GM19099 (cell line): ENCODE measurements around the gene FSTL4.

Experiments used
- POLR2A ChIP-seq: IDR thresholded peaks from 3 replicates; pipeline ENCODE4 v1.6.1; 2011; ENCODE audit warnings: low read depth; ENCODE audit not compliant: insufficient read length; ENCODE audit errors: extremely low read depth

FSTL4 gene

DNA sequence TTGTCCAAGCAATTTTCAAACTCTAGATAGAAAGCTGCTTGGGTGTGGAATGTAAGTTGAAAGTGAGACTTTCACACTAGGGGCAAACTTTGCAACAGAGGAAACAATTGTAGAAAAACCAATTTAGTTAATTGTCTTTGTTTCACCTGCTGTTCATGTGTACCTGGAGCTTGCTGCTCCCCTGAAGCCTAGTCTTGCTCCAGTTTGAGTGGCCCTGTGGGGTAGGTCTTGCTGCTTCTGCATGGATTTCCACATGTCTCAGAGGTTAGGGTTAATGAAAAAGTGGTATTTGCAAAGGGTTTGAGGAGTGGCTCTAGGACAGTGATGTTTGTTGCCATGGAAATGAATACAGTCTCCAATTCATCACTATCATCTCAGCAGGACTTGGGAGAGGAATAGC is 182.2 kb downstream of the FSTL4 start:
- no peak for TF ChIP-seq POLR2A

DNA sequence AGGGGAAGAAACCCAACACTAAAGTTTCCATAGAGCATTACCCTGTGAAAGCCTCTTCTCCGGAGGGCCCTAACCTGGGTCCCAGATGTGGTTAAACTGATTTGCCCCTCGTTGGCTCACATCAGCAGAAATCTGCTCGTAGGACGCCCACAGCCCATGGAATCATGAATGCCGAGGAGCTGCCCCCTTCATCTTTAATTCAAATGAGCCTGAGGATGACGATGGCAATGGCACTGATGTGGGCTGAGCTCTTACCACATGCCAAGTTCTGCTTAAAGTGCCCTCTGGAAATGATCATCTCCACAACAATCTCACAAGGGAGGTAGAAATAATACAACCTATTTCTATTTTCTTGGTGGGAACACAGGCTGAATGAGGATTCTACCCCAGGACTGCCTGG is 183.3 kb downstream of the FSTL4 start:
- no peak for TF ChIP-seq POLR2A

DNA sequence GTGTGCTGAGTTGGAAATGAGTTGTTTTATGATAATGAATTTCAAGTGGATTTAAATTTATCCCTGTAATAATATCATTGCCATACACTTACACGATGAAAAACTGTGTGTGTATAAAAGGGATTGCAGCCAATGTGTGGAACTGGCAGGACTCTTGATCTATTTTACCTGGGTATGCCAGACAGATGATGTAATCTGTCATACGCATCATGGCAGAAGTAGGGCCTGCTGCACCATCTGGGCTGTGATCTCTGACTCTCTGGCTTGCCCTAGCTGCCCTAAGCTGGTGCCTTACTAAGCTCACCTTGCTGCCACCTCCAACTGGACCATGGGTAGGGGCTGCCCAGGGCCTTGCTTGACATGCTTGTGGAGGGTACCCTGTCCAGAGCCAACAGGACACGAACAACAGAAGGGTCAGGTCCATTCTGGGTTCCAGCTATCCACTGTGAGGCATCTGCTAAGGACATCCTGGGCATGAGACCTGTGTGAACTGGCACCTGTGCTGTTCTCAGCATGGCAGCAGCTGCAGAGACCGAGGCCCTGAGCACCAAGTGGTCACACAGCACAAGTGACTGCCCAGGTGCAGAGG is 184.2 kb downstream of the FSTL4 start:
- no peak for TF ChIP-seq POLR2A

DNA sequence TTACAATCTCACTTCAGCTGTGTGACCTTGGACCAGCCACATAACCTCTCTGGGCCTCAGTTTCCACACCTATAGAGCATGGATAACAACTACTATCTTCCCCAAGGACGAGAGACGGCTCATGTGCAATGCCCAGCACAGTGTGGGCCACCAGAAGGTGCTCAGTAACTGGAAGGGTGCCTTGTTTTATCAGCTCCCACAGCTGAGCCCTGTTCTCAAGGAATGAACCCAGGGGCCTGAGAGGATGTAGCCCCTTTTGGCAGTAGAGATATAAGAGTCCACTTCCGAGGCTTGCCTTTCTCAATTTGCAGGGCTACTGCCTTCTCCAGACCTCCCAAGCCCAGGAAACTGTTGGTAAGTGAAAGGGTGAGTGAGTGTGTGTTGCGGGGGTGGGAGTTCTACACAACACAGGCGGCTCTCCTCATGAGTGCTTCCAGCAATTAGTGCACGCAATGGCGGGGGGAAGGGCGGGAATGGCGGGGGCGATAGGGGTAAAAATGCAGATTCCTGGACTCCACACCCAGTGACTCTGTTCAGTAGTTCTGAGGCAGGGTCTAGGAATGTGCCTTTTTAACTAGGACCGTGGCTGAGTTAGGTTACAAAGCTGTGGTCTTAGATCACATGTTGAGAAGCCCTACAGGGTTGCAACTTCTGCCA is 185.1 kb downstream of the FSTL4 start:
- TF ChIP-seq POLR2A = no peak

DNA sequence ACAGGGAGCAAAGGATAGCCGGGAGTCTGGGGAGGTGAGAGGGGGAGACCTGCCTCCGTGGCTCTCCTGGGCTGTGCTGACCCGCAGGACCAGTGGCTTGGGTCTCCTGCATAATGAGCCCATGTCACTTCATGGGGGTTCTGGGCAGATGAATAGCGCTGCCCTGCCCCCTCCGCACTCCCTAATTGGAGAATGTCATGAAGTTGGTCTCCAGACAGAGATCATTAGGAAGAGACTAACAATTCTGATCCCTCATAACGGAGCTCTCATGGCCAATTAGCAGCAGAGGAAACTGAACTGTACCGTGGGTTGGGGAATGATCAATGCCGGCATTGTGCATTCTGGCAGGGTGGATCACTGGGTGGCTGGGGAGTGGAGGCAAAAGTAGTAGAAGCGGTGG is 186.1 kb downstream of the FSTL4 start:
- TF ChIP-seq POLR2A = no peak

DNA sequence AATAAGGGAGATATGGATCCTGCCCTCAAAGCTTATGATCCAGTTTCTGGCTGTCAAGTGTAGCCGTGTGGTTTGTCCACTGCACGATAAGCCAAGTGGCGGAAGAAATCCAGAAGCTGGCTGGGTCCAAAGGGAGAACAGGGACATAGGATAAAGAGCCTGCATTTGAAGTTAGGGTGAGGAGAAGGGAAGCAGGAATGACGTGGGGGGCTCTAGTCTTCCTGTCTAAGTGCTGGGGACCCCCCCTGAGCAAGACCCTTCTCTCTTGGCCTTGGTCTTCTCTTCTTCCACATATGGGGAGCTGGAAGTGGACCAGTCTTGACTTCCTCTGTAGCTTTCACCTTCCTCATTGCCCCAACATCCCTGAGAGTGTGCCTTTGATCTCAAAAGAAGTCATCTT is 186.6 kb downstream of the FSTL4 start:
- TF ChIP-seq POLR2A = no peak

DNA sequence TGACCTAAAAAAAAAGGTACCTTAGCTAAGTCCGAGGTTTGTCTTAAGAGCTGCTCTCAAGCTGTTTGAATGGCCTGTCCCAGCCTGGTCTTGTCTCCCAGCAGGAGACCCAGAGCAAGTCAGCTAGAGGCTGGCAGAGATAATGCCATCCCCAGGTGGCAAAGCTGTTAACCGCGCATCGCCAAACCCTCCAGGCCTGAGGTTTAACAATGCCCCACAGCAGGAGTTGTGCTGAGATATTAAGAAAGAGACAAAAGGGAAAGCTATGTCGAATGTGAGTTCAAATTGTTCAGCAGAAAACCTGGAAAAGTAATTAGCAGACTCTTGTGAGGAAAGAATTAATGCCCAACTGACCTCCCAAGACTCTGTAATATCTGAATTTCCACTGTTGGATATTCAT is 187.1 kb downstream of the FSTL4 start:
- TF ChIP-seq POLR2A = no peak

DNA sequence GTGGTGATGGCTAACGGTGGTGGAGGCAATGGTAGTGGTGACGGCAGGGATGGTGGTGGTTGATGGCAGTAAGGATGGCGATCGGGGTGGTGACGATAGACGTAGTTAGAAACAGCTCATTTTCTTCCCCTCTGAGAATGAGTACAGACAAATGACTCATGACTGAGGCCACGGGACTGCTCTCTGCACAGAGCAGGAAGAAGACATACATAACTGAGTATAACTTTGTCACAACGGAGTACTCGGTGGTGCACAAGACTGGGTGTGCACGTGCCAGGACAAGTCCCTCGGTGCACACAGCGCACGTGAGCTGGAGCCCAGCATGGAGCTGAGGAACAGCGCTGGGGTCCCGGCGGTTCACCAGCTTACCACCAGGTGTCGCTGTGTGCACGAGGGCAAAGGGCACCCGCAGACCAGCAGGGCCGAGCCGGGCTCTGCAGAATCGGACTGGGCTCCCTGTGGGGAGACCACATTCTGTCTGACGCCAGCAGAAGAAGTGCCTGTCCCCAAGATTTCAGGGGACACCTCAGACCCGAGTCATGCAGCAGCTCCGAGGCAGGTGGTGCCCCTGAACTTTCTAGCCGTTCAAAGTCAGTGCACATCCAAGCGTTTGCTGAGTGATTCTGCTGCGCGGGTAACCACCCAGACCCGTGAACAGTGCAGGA is 188.6 kb downstream of the FSTL4 start:
- no peak for TF ChIP-seq POLR2A

DNA sequence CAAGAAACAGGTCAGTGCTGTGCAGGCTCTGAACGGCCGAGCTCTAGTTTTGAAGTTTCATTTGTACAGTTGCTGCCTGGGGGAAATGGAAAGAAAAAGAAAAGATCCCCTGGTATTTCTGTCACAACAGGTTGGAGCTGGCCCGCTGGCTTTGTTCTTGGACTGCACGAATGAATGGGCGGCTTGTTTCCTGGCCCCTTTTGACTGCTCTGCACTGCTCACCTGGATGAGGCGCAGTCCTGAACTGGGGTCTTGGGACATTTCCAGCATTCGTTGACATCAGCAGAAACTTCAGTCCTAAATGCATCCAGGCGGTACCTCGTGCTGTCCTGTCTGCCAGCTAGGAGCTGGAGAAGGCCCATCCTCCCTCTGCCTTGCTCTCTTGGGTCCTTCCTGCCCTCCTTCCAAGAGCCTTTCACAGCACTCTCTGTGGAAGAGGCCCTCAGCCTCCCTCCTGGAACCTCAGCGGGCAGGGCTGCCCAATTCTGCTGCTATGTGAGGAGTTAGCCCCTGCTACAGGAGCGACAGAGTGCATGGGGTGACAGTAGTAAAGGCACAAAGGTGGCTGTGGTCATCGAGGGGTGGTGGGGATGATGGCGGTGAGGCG is 189.2 kb downstream of the FSTL4 start:
- TF ChIP-seq POLR2A = no peak

DNA sequence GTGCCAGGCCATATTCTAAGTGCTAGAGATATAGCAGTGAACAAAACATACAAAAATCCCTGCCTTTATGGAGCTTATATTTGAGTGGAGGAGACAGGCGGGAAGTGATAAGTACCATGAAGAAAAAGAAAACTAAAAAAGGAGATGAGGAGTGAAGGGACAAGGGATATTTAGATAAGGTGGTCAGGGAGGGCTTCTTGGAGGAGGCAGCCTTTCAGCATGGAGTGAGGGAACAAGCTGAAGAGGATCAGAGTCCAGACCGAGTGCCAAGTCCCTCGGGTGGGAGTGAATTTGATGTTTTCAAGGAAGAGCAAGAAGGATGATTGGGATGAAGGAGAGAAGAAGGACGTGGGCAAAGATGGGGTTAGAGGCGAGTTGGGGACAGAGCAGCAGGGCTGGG is 190.5 kb downstream of the FSTL4 start:
- no peak for TF ChIP-seq POLR2A

DNA sequence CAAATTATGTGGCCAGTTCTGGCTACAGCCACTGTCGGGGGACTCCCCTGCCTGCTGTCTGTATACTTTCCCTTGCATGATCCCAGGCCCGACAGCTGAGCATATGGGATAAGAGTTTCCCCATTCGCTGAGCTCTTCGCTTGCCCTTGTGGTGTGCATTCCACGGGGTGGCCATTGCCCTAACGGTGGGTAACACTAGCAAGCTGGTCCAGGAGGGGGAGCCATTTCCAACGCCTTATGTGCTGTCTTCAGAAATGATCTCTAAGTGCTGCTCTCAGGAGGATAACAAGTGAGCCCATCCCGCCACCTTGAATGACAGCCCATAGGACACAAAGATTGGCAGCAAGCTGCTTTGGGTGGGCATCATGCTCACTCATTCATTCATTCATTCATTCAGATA is 190.9 kb downstream of the FSTL4 start:
- no peak for TF ChIP-seq POLR2A

DNA sequence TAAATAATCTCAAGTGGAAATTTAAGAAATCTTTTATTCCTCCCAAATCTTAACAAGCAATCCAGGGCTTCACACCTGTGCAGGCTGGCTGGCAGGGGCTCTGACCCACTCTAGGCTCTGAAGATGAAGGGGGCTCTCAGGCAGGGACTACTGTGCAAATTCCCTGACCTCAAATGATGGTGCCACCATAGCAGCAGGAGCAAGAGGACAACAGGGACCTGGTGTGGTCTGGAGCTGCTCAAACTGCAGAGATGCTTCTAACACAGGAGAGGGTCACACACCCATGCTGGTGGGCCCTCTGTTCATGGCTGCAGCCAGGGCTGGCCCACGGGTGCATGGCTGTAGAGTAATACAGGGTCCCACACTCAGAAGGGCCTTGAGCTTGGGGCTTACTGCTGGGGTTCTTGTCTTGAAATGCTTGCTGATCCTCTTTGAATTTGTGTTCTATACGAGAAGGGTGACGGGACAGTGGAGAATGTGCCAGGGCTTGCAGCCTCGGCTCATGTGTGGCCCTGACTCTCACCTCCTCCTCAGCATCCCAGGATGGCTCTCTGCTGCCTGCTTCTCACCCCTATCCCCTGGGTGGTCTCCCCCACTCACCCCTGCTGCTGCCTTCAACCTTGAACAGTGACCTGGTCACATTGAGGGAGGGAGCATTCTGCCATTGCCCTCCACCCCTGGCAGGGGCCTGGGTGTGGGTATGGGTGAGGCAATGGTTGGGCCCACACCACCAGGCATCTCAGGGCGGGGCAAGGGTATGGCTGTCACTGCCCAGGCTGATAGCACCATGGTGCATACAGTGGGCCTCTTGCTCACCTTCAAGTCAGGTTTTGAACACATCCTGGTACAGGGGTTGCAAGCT is 191.7 kb downstream of the FSTL4 start:
- no peak for TF ChIP-seq POLR2A

DNA sequence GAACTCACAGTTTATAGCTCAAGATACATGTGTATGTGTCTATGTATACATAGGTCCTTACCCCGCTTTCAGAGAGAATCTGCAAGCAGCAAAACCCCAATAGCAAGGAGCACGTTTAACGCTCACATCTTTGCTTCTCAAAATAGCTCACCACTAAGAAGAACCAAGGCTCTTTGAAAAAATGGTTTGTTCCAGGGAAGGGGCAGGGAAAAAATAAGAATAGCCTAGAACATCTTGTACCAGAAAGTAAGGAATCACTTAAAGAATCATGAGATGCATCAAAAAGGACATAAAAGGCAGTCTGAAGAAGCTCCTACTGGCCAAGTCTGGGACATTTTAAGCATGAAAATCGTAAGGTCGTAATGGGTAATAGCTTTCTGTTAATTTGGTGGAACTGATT is 196.4 kb downstream of the FSTL4 start:
- no peak for TF ChIP-seq POLR2A

DNA sequence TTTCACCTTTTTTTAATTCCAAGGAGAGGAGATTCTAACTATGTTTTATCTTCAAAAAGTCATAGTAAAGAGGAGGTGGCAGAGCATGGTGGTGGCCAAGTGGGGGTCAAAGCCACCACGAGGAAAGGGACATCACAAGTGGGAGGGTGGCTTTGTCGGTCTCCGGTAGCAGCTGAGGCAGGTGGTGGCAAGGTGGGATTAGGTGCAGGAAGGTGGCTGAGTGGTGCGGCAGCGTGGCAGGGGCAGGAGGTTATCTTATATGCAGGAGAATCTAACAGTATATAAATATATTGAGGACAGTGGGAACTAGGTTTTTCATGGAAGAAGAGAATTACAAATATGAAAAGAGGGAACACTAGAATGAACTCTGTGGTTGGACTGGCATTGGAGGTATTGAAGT is 196.8 kb downstream of the FSTL4 start:
- TF ChIP-seq POLR2A = no peak

DNA sequence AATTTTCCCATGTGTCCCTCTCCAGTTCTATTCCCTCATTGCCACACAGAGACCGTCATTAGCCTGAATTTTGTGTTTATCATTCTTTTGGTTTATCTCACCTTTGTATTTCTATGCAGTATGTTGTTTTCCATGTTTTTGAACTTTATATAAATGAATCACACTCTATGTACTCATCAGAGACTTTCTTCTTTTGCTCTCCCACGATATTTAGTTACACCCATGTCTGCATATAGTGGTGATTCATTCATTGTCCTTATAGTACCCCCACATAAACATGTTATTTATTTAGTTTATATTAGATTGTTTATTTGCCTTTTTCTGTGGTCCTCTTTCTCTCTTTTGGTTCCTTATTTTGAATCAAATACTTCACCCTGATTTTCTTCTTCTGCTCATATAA is 199.7 kb downstream of the FSTL4 start:
- no peak for TF ChIP-seq POLR2A
